ENCODE data around the gene GALNT15.

DNA sequence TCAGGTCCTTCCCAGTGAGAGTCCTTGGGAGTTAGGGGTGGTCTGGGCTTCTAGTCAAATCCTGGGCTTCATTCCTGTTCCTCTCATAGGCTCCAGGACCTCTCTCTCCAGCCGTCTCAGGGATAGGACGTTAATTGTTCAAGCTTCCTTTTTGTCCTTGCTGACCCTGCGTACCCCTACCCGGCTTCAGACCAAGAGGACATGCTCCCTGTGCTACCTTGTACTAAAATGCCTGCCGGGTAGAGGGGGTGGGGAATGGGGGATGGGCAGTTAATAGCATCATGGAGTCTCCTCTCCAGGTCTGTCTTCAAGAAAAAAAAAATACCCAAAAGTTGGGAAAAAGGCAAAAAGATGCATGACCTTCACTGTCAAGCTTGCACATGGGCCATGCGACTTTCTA lies 36.5 kb upstream of the GALNT15 start:
- TF ChIP-seq, protein P1, sequence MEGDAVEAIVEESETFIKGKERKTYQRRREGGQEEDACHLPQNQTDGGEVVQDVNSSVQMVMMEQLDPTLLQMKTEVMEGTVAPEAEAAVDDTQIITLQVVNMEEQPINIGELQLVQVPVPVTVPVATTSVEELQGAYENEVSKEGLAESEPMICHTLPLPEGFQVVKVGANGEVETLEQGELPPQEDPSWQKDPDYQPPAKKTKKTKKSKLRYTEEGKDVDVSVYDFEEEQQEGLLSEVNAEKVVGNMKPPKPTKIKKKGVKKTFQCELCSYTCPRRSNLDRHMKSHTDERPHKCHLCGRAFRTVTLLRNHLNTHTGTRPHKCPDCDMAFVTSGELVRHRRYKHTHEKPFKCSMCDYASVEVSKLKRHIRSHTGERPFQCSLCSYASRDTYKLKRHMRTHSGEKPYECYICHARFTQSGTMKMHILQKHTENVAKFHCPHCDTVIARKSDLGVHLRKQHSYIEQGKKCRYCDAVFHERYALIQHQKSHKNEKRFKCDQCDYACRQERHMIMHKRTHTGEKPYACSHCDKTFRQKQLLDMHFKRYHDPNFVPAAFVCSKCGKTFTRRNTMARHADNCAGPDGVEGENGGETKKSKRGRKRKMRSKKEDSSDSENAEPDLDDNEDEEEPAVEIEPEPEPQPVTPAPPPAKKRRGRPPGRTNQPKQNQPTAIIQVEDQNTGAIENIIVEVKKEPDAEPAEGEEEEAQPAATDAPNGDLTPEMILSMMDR (conservative IDR thresholded peaks at IDR 0.05; ENCODE audit: low read length): no peak
- no peak for TF ChIP-seq EZH2phosphoT487 (IDR thresholded peaks at IDR 0.05; ENCODE audit: borderline replicate concordance)
